HG03460 (cell line): ENCODE measurements around the gene KRIT1.
A peak's percentile ranks its signal among the peaks of the same experiment; 100 is the strongest.
"Not testable (repeated sequence)": the region's sequence is repeated elsewhere in the genome, so short reads cannot be mapped to it uniquely, and the experiment has no call there.

Experiments used
- ATAC-seq: cut with Tn5 transposase; IDR thresholded peaks from one replicate; pipeline ENCODE4 v1.9.1; 2021; ENCODE audit not compliant: unreplicated experiment

KRIT1 gene

DNA sequence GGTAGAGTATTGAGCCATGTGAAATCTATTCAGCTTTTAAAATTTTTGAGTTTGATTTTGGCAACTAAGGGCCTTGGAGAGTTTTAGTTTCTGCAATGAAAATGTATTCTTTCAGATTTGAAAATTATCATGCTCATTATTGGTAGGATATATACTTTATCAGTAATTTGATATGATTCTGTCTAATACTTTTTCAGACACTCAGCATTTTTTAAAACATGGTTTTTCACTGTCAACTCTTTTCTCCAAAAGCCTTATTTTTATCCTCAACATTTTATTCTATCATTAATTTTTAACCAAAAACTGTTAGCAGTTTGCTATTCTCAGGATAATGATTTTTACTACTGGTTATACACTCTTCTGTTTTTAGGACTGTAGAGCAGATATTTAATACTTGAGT lies 4.9 kb upstream of the KRIT1 start:
- ATAC-seq: no peak

GRCh38 chr7:92246360-92247101 lies 817 bp upstream of the KRIT1 start:
- peak; percentile 33 for ATAC-seq

GRCh38 chr7:92244808-92245486 lies 767 bp downstream of the KRIT1 start:
- peak; percentile 2 for ATAC-seq

DNA sequence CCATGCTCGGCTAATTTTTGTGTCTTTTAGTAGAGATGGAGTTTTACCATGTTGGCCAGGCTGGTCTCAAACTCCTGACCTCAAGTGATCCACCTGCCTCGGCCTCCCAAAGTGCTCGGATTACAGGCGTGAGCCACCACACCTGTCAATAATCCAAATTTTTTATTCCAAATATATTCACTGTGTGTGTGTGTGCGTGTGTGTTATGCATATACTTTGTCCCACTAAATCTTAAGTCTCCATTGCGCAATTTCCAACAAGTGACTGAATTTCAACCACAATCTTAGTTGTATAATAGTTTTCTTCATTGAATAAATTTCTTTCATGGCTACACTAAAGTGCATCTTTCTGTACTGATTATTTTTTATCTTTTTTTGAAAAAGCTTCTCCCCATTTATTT lies 2.7 kb downstream of the KRIT1 start:
- ATAC-seq: no peak

GRCh38 chr7:92230547-92230946 lies 15.2 kb downstream of the KRIT1 start:
- no peak for ATAC-seq

DNA sequence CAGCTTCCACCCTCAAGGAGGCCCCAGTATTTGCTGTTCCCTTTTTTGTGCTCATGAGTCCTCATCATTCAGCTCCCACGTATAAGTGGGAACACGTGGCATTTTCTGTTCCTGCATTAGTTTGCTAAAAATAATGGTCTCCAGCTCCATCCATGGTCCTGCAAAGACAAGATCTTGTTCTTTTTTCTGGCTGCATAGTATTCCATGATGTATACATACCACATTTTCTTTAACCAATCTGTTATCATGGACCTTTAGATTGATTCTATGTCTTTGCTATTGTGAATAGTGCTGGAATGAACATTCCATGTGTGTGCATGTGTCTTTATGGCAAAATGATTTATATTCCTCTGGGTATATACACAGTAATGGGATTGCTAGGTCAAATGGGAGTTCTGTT lies 17.0 kb downstream of the KRIT1 start:
- ATAC-seq: no peak

GRCh38 chr7:92228100-92228499 lies 17.6 kb downstream of the KRIT1 start:
- no peak for ATAC-seq

GRCh38 chr7:92226981-92227380 lies 18.7 kb downstream of the KRIT1 start:
- no peak for ATAC-seq

DNA sequence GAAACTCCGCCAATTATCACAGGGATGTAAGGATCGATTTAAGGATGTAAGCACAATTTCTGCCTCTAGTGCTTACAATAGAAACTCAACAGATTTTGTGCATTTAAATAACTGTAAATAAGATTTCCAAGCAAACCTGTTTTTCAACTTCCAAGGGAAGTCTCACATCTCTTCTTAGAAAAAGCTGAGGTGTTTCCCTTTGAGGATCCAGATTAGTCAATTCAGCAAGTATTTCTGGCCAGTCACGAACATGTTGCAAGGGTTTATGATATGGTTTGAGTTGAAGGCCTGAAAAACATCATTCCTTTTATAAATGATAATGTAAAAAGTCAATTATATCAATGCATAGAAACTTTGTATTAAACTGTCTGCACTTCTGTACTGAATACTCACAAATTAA lies 23.9 kb downstream of the KRIT1 start:
- ATAC-seq: no peak

DNA sequence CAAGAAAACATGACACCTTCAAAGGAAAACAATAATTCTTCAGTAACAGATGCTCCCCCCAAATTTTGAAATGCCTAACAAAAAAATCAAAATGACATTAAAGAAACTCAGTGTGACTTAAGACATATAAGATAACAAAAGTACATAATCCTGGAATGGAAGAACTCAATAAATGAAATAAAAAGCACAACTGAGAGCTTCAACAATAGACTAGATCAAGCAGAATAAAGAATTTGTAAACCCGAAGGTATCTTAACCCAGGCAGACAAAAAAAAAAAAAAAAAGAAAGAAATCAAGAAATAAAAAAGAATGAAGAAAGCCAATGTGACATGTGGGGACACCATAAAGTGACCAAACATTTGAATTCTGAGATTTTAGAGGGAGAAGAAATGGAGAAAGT lies 39.0 kb downstream of the KRIT1 start:
- no peak for ATAC-seq

DNA sequence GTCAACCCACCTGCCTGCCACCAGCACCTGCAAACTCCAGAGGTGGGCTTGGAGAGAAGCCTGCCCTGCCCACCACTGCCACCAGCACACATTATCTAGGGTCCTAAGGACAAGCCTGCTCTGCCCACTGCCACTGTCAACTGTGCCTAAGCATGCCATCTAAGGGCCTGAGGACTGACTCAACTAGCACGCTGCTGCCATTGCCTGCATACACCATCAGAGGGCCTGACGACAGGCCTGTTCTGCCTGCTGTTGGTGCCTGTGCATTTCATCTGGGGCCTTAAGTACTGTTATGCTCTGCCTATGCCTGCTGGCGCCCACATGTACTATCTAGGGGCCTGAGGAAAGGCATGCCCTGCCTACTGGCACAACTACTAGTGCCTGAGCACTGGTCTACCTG lies 39.7 kb downstream of the KRIT1 start:
- no peak for ATAC-seq

GRCh38 chr7:92200791-92201190 lies 44.9 kb downstream of the KRIT1 start:
- no peak for ATAC-seq

- no peak for ATAC-seq
Measured at GRCh38 chr7:92192326-92192725, 53.4 kb downstream of the KRIT1 start.

DNA sequence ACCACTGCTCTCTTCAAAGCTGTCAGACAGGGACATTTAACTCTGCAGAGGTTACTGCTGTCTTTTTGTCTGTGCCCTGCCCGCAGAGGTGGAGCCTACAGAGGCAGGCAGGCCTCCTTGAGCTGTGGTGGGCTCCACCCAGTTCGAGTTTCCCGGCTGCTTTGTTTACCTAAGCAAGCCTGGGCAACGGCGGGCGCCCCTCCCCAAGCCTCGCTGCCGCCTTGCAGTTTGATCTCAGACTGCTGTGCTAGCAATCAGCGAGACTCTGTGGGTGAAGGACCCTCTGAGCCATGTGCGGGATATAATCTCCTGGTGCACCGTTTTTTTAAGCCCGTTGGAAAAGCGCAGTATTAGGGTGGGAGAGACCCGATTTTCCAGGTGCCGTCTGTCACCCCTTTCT lies 56.5 kb downstream of the KRIT1 start:
- not testable (repeated sequence) for ATAC-seq

GRCh38 chr7:92184294-92184693 lies 61.4 kb downstream of the KRIT1 start:
- ATAC-seq: not testable (repeated sequence)

DNA sequence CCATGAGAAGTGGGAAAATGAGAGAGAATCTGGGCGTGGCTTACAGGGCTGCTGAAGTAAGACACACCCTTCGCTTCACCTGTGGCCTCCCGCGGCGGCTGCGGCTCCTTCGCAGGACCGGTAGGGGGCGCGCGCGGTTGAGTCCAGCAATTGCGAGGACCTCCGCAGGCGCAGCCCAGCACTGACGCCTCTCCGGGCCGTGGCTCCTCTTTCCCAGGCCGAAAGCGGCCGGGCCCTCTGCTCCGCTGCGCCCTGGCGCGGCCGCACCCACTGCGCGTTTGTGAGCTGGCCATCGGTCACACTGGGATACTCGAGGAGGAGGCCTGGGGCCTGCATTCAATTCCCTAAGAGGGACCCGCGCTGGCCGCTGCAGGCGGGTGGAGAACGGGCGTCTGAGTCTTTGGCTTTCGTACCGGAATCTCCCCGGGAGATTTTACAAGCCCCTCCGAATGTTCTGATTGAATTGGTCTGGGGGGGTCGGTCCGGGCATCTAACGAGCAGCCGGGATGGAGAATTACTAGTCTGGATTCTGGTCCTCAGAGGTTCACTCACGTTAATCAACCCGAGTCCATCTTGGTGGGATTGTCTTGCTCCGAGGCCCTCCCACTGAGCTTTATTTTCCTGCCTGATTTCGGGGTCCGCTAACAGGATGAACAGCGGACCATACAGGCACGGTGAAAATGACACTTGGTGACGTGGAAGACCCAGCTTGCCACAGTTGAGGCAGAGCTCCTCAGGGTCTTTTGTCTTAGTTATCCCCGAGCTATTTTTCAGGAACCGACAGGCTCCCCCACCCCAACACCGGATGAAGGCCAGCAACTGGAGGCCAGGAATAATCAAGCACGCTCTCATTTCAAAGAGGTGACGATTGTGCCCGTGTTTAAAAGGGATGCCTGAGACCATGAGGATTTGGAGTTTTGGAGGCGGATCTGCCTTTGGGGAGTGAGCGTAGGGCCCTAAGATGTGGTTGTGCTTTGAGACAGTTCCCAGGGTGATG lies 66.5 kb downstream of the KRIT1 start, which contains the start of gene LRRD1:
TSS of gene LRRD1 (minus strand) at position 215 of the 997 bp plus-strand sequence. CDS start 13,940 bp downstream, outside the sequence.
- ATAC-seq: peak; percentile 100

- ATAC-seq: no peak
Measured at GRCh38 chr7:92177362-92177761, 68.4 kb downstream of the KRIT1 start.

DNA sequence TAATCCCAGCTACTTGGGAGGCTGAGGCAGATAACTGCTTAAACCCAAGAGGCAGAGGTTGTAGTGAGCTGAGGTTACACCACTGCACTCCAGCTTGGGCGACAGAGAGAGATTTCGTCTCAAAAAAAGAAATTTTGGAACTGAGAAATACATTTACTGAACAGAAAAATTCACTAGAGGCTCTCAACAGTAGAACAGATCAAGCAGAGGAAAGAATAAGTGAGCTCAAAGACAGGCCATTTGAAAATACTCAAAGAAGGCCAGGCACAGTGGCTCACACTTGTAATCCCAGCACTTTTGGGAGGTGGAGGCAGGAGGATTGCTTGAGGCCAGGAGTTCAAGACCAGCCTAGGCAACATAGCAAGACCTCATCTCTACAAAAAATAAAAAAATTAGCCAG lies 76.2 kb downstream of the KRIT1 start:
- not testable (repeated sequence) for ATAC-seq

- ATAC-seq: no peak
Measured at GRCh38 chr7:92161271-92161670, 84.4 kb downstream of the KRIT1 start.

- peak; percentile 78 for ATAC-seq
Measured at GRCh38 chr7:92158660-92159575, 86.8 kb downstream of the KRIT1 start.
